Umbilical cord (tissue), 2 donors: ENCODE measurements around the gene AKAP12. TPM values are rescaled to one million over a fixed set of nuclear protein-coding genes. Genes with fewer than 3 reads are reported as not detected.
A peak's percentile ranks its signal among the peaks of the same experiment; 100 is the strongest.

Source experiments
- DNase-seq: peaks from one replicate; pipeline ENCODE4 v3.0.0-alpha.2; 2015; ENCODE audit warnings: low spot score
- total RNA-seq: library from RNA; depleted of rRNA; stranded (reverse); fragments of >200 nt; gene quantifications from one replicate; pipeline ENCODE4 v1.2.3, GENCODE V29; 2014; ENCODE audit warnings: low replicate concordance; ENCODE audit not compliant: insufficient read depth

AKAP12 gene
- total RNA-seq, 1 donor from 2014 or later = 161 TPM

- no peak for DNase-seq
These were observed 6.0 kb upstream of the AKAP12 start for GRCh38 chr6:151233731-151234130.

- no peak for DNase-seq
These were observed 2.9 kb upstream of the AKAP12 start for GRCh38 chr6:151236668-151237401.

- DNase-seq = peak; percentile 90
These were observed 394 bp downstream of the AKAP12 start for GRCh38 chr6:151240036-151240685.

DNA sequence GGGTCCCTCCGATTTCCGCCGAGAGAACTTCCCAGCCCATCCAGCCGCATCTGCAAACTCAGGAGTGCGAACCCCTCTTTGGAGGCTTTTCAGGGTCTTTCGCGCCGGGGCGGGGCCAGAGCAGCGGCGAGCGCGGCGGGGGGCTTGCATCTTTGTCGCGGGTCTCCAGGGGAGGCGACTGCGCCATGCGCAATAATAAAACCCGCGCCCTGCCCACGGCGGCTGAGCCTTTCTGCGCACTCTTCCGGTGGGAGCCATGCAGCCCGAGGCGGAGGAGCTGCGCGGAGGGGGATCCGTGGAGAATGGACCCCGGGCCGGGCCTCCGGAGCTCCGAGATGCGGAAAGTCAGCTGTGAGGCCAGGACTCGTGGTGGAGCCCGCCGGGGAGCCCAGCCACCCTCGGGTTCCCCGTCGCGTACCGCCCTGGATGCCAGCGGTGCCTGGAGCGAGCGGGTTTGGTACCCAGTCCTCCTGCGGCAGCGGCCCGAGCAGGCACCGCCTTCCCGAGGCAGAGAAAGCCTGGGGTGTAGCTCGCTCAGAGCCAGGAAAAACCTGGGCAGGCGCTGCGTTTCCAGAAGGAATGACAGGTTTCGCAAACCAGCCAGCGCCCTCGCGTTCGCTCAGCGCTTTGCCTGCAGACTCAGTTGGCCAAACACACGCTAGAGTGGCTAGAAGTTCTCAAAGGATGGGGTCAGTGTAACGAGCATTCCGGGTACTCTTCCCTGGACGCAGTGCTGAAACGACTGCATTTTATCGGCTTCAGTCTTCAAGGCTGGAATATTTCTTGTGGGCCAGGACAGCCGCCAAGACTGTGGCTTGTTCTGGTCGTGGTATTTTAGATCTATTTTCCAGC, 1.2 kb downstream of the AKAP12 start:
- DNase-seq = peak; percentile 62

DNA sequence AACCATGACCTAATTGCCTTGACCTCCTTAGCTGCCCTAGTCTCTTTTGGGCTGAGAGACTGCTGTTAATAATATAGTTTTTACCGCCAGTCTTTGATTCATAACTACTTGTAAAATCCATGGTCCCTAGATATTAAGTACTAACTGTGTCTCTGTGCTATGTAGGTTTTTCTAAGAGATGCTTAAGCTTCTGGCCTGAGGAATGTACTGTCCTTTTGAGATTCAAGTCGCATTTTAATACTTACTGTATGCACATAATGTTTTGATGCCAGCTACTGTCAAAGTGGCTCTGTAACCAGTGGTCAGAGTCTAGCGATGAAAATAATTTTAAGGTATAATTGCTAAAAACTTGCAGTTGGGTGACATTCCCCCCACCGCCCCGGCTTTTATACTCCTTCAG, 2.1 kb downstream of the AKAP12 start:
- DNase-seq = no peak

DNA sequence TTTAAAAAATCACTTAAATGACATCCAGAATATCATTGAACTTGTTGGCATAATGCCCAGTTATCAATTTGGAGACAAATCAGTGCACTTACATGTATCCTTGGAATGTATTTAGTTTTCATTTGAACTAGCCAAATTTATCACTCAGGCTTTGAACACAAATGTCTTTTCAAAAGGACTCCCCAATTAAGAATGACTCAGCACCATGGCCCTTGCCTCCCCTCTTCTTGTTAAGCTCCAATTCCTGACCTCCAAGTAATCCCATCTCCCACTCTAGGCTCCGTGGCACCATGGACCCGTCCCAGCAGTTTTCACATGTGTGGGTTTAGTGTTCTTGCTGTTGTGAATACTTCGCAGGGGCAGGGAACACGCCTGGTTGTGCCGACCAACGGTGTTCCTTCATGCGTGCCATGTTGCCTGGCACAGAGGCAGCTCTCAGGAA, 2.7 kb downstream of the AKAP12 start:
- DNase-seq = no peak

DNA sequence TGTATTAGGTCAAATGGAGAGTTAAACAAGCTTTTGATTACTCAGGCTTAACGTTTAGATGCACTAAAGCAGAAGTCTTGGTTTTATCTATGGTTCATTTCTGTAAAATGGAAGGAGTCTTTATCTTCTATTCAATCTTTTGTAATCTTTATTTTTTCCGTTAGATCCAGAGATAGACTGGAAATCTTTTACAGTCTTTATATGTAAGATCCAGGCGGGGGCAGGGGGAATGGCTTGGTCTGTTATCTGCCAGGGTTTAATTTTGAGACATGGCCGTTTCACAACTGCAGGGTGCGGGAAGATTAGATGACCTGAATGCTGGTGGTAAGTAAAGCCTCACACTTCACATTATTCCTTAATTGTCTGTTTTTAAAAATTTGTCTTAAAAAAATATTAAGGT, 3.7 kb downstream of the AKAP12 start:
- no peak for DNase-seq

GRCh38 chr6:151247490-151247889, 7.7 kb downstream of the AKAP12 start:
- no peak for DNase-seq

DNA sequence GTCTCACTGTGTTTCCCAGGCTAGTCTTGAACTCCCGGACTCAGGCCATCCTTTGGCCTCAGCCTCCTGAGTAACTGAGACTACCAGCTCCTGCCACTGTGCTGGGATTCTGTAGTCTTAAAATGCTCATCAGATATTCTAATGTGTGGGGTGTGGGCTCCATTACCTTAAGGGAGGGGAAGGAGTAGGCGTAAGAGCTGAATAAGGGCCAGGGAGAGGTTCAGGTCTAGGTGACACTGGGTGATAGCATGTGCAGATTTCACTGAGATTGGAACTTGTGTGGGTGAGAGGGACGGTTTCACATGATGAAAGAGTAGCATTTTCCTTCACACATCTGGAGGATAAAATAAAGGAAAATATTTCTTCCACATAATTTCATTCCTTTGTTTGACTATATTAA, 8.5 kb downstream of the AKAP12 start:
- no peak for DNase-seq

DNA sequence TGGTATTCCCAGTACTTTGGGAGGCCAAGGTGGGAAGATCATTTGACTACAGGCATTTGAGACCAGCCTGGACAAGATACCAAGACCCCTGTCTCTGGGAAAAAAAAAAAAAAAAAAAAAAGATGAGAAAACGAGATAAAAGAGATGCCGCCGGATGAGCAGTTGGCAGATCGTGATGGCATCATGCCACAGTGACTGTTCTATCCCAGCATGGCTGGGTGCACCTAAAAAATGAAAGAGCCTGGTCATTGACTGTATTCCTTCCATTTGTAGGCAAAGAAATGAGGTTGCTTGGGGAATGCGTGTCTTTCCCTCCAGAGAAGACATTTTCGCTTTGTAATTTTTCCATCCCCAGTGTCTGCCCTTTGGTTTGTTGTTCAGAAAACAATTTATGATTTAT, 12.9 kb downstream of the AKAP12 start:
- no peak for DNase-seq

GRCh38 chr6:151254451-151255081, 14.8 kb downstream of the AKAP12 start:
- peak; percentile 84 for DNase-seq

DNA sequence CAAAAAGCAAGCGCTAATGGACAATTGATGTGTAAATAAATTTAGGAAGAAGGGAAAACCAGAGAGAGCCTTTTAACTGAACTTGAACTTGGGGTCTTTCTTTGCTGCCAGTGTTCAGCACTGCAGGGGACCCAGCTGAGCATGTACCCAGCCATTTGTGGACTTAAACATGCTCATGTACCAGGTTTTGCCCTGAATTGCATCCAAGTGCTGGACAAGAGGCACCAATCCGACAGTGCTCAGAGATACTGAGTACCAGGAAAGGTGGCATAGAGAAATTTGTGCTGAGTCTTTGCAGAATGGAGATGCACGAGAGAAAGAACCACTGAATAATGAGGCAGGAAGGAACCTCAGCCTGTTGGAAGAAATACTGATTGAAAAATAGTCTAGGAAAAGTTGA, 16.0 kb downstream of the AKAP12 start:
- no peak for DNase-seq

GRCh38 chr6:151257985-151258445, 18.2 kb downstream of the AKAP12 start:
- DNase-seq = peak; percentile 93

DNA sequence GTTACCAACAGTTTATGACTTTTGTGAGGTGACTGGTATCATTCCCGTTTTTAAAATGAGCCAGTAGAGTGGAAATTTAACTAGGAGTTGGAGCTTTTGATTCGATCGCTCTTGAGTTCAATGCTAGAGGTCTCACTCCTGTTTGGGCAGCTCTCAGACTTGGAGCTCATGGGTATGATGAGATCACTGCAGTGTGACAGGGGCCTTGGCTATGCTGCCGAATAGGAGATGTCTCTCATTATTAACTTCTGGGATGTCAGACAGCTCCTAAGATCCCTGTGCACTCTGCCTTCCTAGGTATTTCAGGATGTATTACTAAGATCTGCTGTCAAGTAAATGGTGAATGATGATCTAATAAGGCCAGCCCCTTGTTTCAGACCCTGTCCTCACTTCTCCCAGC, 20.4 kb downstream of the AKAP12 start:
- no peak for DNase-seq

GRCh38 chr6:151263035-151263434, 23.3 kb downstream of the AKAP12 start:
- no peak for DNase-seq

DNA sequence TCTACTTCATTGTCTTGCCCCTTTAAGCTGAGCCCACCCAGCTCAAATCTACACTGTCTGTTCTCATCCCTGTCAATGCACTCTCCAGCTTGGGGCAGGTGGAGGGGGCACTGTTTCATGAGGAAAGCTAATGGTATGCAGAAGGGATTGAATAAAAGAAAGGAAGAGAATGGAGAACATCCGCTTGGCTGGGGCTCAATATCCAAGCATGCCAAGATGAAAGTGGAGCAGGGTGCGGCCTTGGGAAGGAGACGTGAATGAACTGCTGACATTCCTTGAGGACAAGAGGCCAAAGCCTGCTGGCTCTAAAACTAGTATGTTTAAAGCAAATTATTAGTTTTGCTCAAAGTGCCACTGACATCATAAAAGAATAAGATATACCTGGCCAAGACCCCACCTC, 24.2 kb downstream of the AKAP12 start:
- DNase-seq = no peak

DNA sequence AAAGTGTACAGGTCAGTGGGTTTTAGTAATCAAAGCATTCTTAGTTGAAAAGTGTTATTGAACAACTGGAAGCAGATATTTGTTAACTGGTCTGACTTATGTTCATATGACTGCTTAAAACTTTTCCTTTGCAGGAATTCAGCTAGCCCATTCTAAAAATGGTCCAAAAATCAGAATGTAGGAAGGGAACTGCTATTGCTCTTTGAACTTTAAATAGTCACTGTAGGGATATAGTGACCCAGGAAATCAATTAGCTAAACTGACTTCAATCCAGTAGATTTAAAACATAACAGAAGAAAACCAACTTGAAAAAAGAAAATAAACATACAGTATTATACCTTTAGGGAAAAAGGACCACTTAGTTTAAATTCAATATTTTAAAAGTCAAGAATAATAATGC, 25.5 kb downstream of the AKAP12 start:
- no peak for DNase-seq

DNA sequence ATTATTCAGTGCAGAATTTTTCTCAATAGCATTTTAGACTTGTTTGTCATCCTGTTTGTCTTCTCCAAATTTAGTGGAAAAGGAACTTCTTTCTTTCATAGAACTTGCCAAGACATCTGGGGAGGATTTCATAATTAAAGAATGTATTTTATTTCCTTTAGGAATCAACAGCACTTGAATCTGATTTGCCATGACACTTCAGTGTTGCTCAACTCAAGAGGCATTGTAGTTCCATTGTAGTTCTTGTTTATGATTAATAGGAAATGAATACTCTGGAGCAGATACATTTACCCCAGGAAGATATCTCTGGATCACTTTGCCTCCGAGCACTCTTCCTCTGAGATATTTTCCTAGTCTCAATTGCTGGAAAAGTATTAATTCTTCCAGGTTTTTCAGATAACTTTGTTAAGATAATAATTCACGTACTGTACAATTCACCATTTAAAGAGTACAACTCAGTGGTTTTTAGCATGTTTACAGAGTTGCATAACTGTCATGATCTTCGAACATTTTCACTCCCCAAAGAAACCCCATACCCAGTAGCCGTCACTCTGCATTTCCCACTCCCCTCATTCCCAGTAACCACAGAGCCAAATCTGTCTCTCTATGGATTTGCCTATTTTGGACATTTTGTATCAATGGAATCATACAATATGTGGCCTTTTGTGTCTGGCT, 29.7 kb downstream of the AKAP12 start:
- no peak for DNase-seq

GRCh38 chr6:151275121-151275520, 35.4 kb downstream of the AKAP12 start:
- DNase-seq = no peak

DNA sequence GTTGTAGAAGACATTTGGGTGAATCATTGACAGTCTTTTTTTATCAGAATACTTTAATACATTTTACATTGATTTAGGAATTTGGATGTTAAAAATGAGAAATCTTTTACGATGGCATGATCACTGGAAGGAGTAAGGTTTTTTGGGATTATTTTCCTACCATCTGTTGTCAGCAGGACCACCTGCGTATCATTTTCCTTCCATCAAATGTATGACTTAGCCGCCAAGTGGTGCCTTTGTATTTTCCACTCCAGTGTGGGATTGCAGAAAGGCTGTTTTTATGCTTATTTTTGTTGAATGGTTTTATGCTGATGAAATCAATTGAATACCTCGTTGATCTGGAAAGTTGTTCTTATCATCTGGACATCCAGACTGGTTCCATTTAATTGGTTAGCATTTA, 35.8 kb downstream of the AKAP12 start:
- no peak for DNase-seq

- peak; percentile 50 for DNase-seq
These were observed 36.5 kb downstream of the AKAP12 start for GRCh38 chr6:151276112-151276740.
